Psoas muscle (tissue), 8 donors: ENCODE results near the gene CNTNAP2. TPM values are rescaled to one million over a fixed set of nuclear protein-coding genes. Genes with fewer than 3 reads are reported as not detected.

Experiments used
- ATAC-seq, 4 donors: fragments of 200-7000 bp; cut with Tn5 transposase; one replicate each; pipeline ENCODE4 v1.9.1; 2020; ENCODE audit warnings: moderate library complexity in 3 of 4, mild to moderate bottlenecking in 2 of 4
- DNase-seq, 2 donors: peaks; one replicate each; pipeline ENCODE4 v3.0.0-alpha.2; 2020
- H3K27ac ChIP-seq: fragments of 200-600 bp; one replicate; pipeline ENCODE4 v1.8.0; 2022
- H3K27me3 ChIP-seq, 3 donors: fragments of 200-600 bp in 1 of 3; one replicate each; pipeline versions ENCODE4 v1.6.1 to v1.8.0; 2013 to 2022; ENCODE audit warnings: low read length in 2 of 3, mild to moderate bottlenecking in 2 of 3, moderate library complexity in 1 of 3; ENCODE audit not compliant: insufficient read depth in 3 of 3
- H3K36me3 ChIP-seq, 2 donors: fragments of 200-600 bp in 1 of 2; one replicate each; pipeline versions ENCODE4 v1.6.1 to v1.8.0; 2013 to 2022; ENCODE audit warnings: low read depth in 1 of 2, mild to moderate bottlenecking in 1 of 2, moderate library complexity in 1 of 2; ENCODE audit not compliant: insufficient read depth in 1 of 2
- H3K4me1 ChIP-seq: fragments of 200-600 bp; one replicate; pipeline ENCODE4 v1.8.0; 2022
- H3K4me3 ChIP-seq: fragments of 200-600 bp; one replicate; pipeline ENCODE4 v1.8.0; 2022; ENCODE audit warnings: mild to moderate bottlenecking
- H3K9me3 ChIP-seq: fragments of 200-600 bp; one replicate; pipeline ENCODE4 v1.8.0; 2022
- CTCF ChIP-seq: fragments of 200-600 bp; IDR thresholded peaks from one replicate; pipeline ENCODE4 v1.8.0; 2022; ENCODE audit warnings: antibody characterized with exemption
- WGBS, 3 donors: extraction: QIAGEN DNeasy Blood & Tissue Kit; methylation state at CpG; one replicate each; pipeline versions ENCODE4 v1.1.6 to v1.1.7; 2013; 5-methylcytosine and 5-hydroxymethylcytosine counted together
- intact Hi-C, 2 donors: fragments of 100-400 bp; cut with DNase I; formaldehyde crosslinking; loops; one replicate each; pipeline versions ENCODE4 v1.11.0 to v1.14.2; 2022
- polyA plus RNA-seq, 3 donors: library from polyadenylated mRNA; stranded (reverse); fragments of 200-250 nt; gene quantifications; one replicate each; pipeline ENCODE4 v1.2.3, GENCODE V29; 2013
- total RNA-seq, 4 donors: library from RNA; stranded (reverse); fragmentation: NEBNext Ultra II Directional in 2 of 4; extraction: Animal tissue kit (Norgen Biotek cat#: 25700) in 2 of 4; gene quantifications; one replicate each; pipeline versions ENCODE4 v1.2.1 to v1.2.4, GENCODE V29; 2021 to 2023
- donor health status: healthy with polysubstance abuse.
- donor health status: DM: no; HTN: no; CAD: no; lungs with moderate emphysema.
- donor health status: Bipolar disorder and iron deficiency.
- donor health status: healthy.
- donor health status: DM: yes; HTN: yes; CAD: no.
- donor health status: DM: no; HTN: no; CAD: no.
- donor health status: DM: no; HTN: no; CAD: no.
- donor health status: DM: yes; HTN: yes; CAD: no.

The CNTNAP2 gene
- total and polyA plus RNA-seq, 7 donors, result 0.01 to 0.13 TPM; not detected in 5

DNA sequence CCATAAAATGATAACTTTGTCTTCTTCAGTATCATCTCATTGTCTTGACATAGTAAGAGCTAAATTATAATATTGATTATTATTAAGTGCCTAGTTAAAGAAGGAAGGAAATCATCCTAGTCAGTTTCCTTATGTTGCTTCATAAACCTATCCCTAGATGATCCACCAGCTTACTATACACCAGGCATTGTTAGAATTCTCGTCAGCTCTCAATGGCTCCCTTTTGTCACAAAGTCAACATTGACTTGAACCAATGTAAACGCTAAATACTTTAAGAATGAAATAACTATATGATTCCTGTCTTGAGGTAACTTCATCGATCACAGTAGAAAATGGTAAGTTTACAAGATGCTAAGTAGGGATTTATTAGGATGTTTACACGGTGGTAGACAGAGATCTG is 1162.9 kb downstream of the CNTNAP2 start:
- no peak overlapping the region for H3K27ac ChIP-seq
- ATAC-seq, result no peak
- no peak for DNase-seq
- intact Hi-C loops, result no loop called here
- no peaks in the 10 kb centered on the region for H3K36me3 ChIP-seq
- 74 to 78% (median 76%) methylated on average over 4 of the region's 4 CpGs for WGBS, 3 donors
- H3K4me3 ChIP-seq, result no peak overlapping the region
- no peak for TF ChIP-seq CTCF
- peaks cover 4% of the 10 kb centered on the region for H3K9me3 ChIP-seq
- H3K27me3 ChIP-seq, result no peaks in the 10 kb centered on the region
- no peaks in the 10 kb centered on the region for H3K4me1 ChIP-seq

DNA sequence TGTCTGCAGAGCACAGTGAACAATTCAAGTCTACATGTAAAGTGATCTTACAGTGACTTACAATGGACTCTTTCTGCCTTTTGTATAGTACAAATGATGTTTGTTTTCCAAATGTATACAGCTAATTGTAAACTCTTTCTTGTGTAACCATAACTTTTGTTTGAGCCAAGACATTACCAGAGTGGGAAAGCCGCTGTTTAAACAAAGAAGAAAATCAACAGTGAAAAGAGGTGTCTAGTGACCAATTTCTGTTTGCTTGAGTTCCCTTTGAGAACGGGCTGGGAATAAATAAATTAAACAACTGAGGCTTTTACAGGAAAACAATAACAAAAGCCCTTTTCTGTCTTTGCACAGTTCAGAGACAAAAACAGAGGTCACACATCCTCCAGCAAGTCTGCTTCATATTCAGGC is 1163.4 kb downstream of the CNTNAP2 start:
- ATAC-seq, result no peak
- Histone ChIP-seq H3K36me3 (no peaks in the 10 kb centered on the region), H3K4me3 (no peak overlapping the region), H3K27me3 (no peaks in the 10 kb centered on the region), H3K4me1 (no peaks in the 10 kb centered on the region), H3K9me3 (no peaks in the 10 kb centered on the region), H3K27ac (no peak overlapping the region)
- intact Hi-C loops, result no loop called here
- DNase-seq, result no peak
- WGBS, 3 donors, result 53 to 66% (median 58%) methylated on average over 2 of the region's 2 CpGs
- no peak for TF ChIP-seq CTCF

DNA sequence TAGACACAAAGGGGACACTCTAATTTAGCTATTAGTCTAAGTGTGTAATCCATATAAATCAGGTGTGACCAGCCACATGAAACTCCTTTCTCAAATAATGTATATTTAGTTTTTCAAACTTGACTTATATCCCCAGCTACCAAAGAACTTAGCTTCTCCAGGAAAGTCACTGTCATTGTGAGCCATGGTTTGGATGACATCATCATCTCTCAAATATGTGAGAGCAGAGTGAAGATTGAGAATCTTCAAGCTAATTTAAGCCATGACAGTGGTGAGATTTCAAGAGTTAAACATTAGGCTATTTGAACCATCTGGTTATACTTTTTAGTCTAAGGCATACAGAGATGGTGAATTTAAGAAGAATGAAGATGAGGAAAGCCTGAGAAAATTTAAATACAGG is 1165.6 kb downstream of the CNTNAP2 start:
- no peak for TF ChIP-seq CTCF
- DNase-seq (no peak), ATAC-seq (no peak)
- Histone ChIP-seq H3K27ac (no peak overlapping the region), H3K27me3 (no peaks in the 10 kb centered on the region), H3K9me3 (no peaks in the 10 kb centered on the region), H3K4me1 (no peaks in the 10 kb centered on the region), H3K36me3 (no peaks in the 10 kb centered on the region), H3K4me3 (no peak overlapping the region)
- intact Hi-C loops, result no loop called here

DNA sequence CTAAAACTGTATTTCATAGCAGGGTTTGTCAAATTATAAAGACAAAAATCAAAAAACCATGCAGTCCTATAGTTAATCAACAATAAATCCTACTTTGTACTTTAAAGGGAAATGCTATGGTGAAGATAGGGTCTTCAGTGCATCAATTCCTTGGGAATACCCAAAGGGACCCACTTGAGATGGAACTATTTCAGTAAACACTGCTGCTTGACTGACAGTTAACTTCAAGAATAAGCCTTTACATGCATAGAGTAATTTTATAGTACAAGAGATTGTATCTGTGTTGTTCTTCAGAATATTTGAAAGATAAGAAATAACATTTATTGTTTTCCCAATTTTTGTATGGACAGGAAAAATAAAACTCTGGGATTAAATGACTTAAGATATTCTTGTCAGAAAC is 1179.6 kb downstream of the CNTNAP2 start:
- DNase-seq, result no peak
- Histone ChIP-seq H3K4me3 (no peak overlapping the region), H3K27ac (no peak overlapping the region), H3K4me1 (no peaks in the 10 kb centered on the region), H3K9me3 (no peaks in the 10 kb centered on the region), H3K27me3 (no peaks in the 10 kb centered on the region), H3K36me3 (no peaks in the 10 kb centered on the region)
- no peak for ATAC-seq
- no peak for TF ChIP-seq CTCF
- intact Hi-C loops, result no loop called here

- Histone ChIP-seq H3K27me3 (no peaks in the 10 kb centered on the region), H3K9me3 (no peaks in the 10 kb centered on the region), H3K4me1 (no peaks in the 10 kb centered on the region), H3K4me3 (no peak overlapping the region), H3K36me3 (no peaks in the 10 kb centered on the region), H3K27ac (no peak overlapping the region)
- no peak for TF ChIP-seq CTCF
- ATAC-seq (no peak), DNase-seq (no peak)
- 59 to 66% (median 63%) methylated on average over 1 of the region's 1 CpG for WGBS, 3 donors
- intact Hi-C loops, result no loop called here
Observed at GRCh38 chr7:147296986-147297385, 1180.4 kb downstream of the CNTNAP2 start.
